HepG2 (cell line): ENCODE data around the gene CCNH.

Source experiments
- CHD2 ChIP-seq: IDR thresholded peaks from 2 replicates; pipeline ENCODE4 v1.6.1; 2011; ENCODE audit warnings: low read depth, low read length, improper control_type of control experiment
- CTCF ChIP-seq: sonication (generic); formaldehyde crosslinking; IDR thresholded peaks from 2 replicates; pipeline ENCODE4 v1.5.0; 2020; ENCODE audit warnings: mild to moderate bottlenecking, missing genetic modification reagents, moderate library complexity
- GATAD2A ChIP-seq: IDR thresholded peaks from 2 replicates; pipeline ENCODE4 v1.6.1; 2016
- HDAC2 ChIP-seq: sonication (generic); formaldehyde crosslinking; IDR thresholded peaks from 2 replicates; pipeline ENCODE4 v1.4.0; 2020; ENCODE audit warnings: missing genetic modification reagents
- JUN ChIP-seq: sonication (generic); formaldehyde crosslinking; IDR thresholded peaks from 2 replicates; pipeline ENCODE4 v1.4.0; 2020; ENCODE audit warnings: mild to moderate bottlenecking, missing genetic modification reagents
- REL ChIP-seq: sonication (generic); formaldehyde crosslinking; conservative IDR thresholded peaks from 2 replicates; pipeline ENCODE4 v1.8.0; 2022; ENCODE audit warnings: mild to moderate bottlenecking, missing genetic modification reagents, moderate library complexity
- RXRA ChIP-seq: sonication (generic); formaldehyde crosslinking; IDR thresholded peaks from 2 replicates; pipeline ENCODE4 v1.5.1; 2020; ENCODE audit warnings: missing genetic modification reagents
- TAF1 ChIP-seq: sonication (generic); formaldehyde crosslinking; IDR thresholded peaks from 2 replicates; pipeline ENCODE4 v1.4.0; 2020; ENCODE audit warnings: missing genetic modification reagents
- ZNF317 ChIP-seq: sonication (generic); formaldehyde crosslinking; IDR thresholded peaks from 2 replicates; pipeline ENCODE4 v1.5.0; 2020; ENCODE audit warnings: mild to moderate bottlenecking, missing genetic modification reagents
- ZSCAN22 ChIP-seq: sonication (generic); formaldehyde crosslinking; IDR thresholded peaks from 2 replicates; pipeline ENCODE4 v1.4.0; 2020; ENCODE audit warnings: mild to moderate bottlenecking, missing genetic modification reagents
- ZZZ3 ChIP-seq: sonication (generic); formaldehyde crosslinking; IDR thresholded peaks from 2 replicates; pipeline ENCODE4 v1.4.0; 2020; ENCODE audit warnings: missing genetic modification reagents, mild to moderate bottlenecking, borderline replicate concordance
- TF ChIP-seq, protein P1 (sequence below): sonication (generic); formaldehyde crosslinking; IDR thresholded peaks from 2 replicates; pipeline ENCODE4 v1.8.1; 2023; ENCODE audit warnings: mild to moderate bottlenecking, inconsistent platforms, moderate library complexity, missing genetic modification reagents, borderline replicate concordance

- TF ChIP-seq CHD2 (no peak), TAF1 (CRISPR knock-in tag) (no peak), CTCF (CRISPR knock-in tag) (no peak), HDAC2 (CRISPR knock-in tag) (no peak), REL (CRISPR knock-in tag) (no peak), ZZZ3 (CRISPR knock-in tag) (no peak), GATAD2A (no peak), JUN (no peak), RXRA (CRISPR knock-in tag) (no peak), ZSCAN22 (CRISPR knock-in tag) (no peak), ZNF317 (CRISPR knock-in tag) (no peak)
- TF ChIP-seq, protein P1, sequence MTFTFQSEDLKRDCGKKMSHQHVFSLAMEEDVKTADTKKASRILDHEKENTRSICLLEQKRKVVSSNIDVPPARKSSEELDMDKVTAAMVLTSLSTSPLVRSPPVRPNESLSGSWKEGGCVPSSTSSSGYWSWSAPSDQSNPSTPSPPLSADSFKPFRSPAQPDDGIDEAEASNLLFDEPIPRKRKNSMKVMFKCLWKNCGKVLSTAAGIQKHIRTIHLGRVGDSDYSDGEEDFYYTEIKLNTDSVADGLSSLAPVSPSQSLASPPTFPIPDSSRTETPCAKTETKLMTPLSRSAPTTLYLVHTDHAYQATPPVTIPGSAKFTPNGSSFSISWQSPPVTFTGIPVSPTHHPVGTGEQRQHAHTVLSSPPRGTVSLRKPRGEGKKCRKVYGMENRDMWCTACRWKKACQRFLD, result no peak
Observed at GRCh38 chr5:87383216-87383615, 29.5 kb downstream of the CCNH start.
